Naive thymus-derived CD4-positive, alpha-beta T cell (primary cell): ENCODE measurements around the gene ABCC3. TPM values are rescaled to one million over a fixed set of nuclear protein-coding genes. Genes with fewer than 3 reads are reported as not detected.

ENCODE experiments used
- ATAC-seq: fragments of 150-1000 bp; cut with Tn5 transposase; 2 replicates; pipeline ENCODE4 v1.10.0; 2021; ENCODE audit warnings: mild to moderate bottlenecking, moderate library complexity
- CTCF ChIA-PET: fragments of 350-600 bp; sonication (Branson Sonifier 250); formaldehyde crosslinking; loops from one replicate; lab custom pipeline; 2021; ENCODE audit warnings: antibody characterized with exemption; lab: Charles Lee
- POLR2A ChIA-PET: fragments of 350-600 bp; sonication (Branson Sonifier 250); formaldehyde crosslinking; loops from one replicate; lab custom pipeline; 2021; ENCODE audit warnings: antibody characterized with exemption, inconsistent platforms; lab: Charles Lee
- DNase-seq, 9 donors: peaks; one replicate each; pipeline versions ENCODE4 v3.0.0 to v3.0.0-alpha.2; 2020 to 2022; ENCODE audit warnings: mixed read lengths in 1 of 9
- H3K27ac ChIP-seq: one replicate; pipeline ENCODE4 v1.7.0; 2013; ENCODE audit warnings: mild to moderate bottlenecking, low read depth, low read length, moderate library complexity
- H3K27me3 ChIP-seq, 2 donors: one replicate each; pipeline ENCODE4 v1.7.0; 2013; ENCODE audit warnings: low read length in 2 of 2, mild to moderate bottlenecking in 2 of 2, moderate library complexity in 2 of 2; ENCODE audit not compliant: control insufficient read depth in 2 of 2, insufficient read depth in 2 of 2
- H3K36me3 ChIP-seq, 3 experiments: 1 replicate in 2 of 3; 2 replicates in 1 of 3; pipeline ENCODE4 v1.7.0; 2013; ENCODE audit warnings: low read length in 3 of 3, mild to moderate bottlenecking in 3 of 3, moderate library complexity in 1 of 3; ENCODE audit not compliant: insufficient read depth in 3 of 3, control insufficient read depth in 2 of 3
- H3K4me1 ChIP-seq, 2 donors: one replicate each; pipeline ENCODE4 v1.7.0; 2013; ENCODE audit warnings: low read length in 2 of 2, mild to moderate bottlenecking in 2 of 2, moderate library complexity in 1 of 2; ENCODE audit not compliant: control insufficient read depth in 2 of 2, insufficient read depth in 2 of 2
- H3K4me3 ChIP-seq: 2 replicates; pipeline ENCODE4 v1.7.0; 2013; ENCODE audit warnings: mild to moderate bottlenecking, low read length
- H3K9me3 ChIP-seq, 3 experiments: 1 replicate in 2 of 3; 2 replicates in 1 of 3; pipeline ENCODE4 v1.7.0; 2013; ENCODE audit warnings: low read length in 3 of 3; ENCODE audit not compliant: control insufficient read depth in 2 of 3
- H3K27ac Mint-ChIP-seq, 9 donors: one replicate each; pipeline ENCODE4 v1.8.0; 2020 to 2022; ENCODE audit warnings: mixed read lengths in 9 of 9, mild to moderate bottlenecking in 8 of 9, moderate library complexity in 5 of 9, inconsistent platforms in 2 of 9
- H3K27me3 Mint-ChIP-seq, 5 donors: one replicate each; pipeline ENCODE4 v1.8.0; 2021 to 2022; ENCODE audit warnings: mixed read lengths in 5 of 5, mild to moderate bottlenecking in 1 of 5
- H3K36me3 Mint-ChIP-seq, 5 donors: one replicate each; pipeline ENCODE4 v1.8.0; 2020 to 2022; ENCODE audit warnings: mixed read lengths in 5 of 5, mild to moderate bottlenecking in 3 of 5, inconsistent platforms in 1 of 5
- H3K4me1 Mint-ChIP-seq, 7 donors: one replicate each; pipeline ENCODE4 v1.8.0; 2020 to 2022; ENCODE audit warnings: mixed read lengths in 7 of 7, mild to moderate bottlenecking in 3 of 7, inconsistent platforms in 1 of 7
- H3K4me3 Mint-ChIP-seq, 10 donors: one replicate each; pipeline ENCODE4 v1.8.0; 2020 to 2022; ENCODE audit warnings: mild to moderate bottlenecking in 10 of 10, mixed read lengths in 10 of 10, moderate library complexity in 6 of 10, inconsistent platforms in 2 of 10
- H3K9me3 Mint-ChIP-seq, 11 donors: one replicate each; pipeline ENCODE4 v1.8.0; 2020 to 2022; ENCODE audit warnings: mixed read lengths in 11 of 11, mild to moderate bottlenecking in 4 of 11, inconsistent platforms in 1 of 11, moderate library complexity in 1 of 11
- intact Hi-C, 2 donors: fragments of 100-400 bp; cut with micrococcal nuclease; formaldehyde crosslinking; loops; one replicate each; pipeline ENCODE4 v1.15.1; 2023
- polyA plus RNA-seq, 2 donors: library from polyadenylated mRNA; unstranded; fragments of 300-500 nt; fragmentation: Illumina TruSeq; gene quantifications; one replicate each; pipeline ENCODE4 v1.2.3, GENCODE V29; 2021
- total RNA-seq, 6 experiments: library from RNA in 5 of 6; stranded (reverse) in 5 of 6; gene quantifications; 1 replicate in 5 of 6; 2 replicates in 1 of 6; pipeline ENCODE4 v1.2.3 and lab custom pipeline; 2021 to 2026

ABCC3 gene
- total and polyA plus RNA-seq, 7 experiments from 2014 or later = 0.68 to 22.4 (median 1.3) TPM; not detected in 3

DNA sequence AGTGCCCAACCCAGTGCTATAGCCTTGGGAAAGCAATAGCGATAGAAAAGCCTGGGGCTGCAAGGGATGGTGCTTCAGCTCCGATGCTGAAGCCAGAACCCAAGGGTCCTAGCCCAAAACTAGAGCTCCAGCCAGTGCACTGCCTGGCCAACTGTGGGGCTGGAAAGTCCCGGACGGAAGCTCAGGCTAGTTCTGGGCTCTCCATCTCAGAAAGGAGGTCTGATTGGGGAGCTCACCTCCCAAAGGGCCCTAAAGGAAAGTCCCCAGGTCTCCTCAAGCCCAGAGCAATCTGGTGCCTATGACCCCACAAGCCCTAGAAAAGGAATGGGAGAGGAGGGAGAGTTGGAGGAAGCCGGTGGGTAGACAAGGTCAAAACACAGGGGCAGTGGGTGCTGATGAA is 2.0 kb upstream of the ABCC3 start:
- Mint-ChIP-seq H3K27ac (no peak overlapping the region), H3K9me3 (no peaks in the 10 kb centered on the region), H3K36me3 (peaks cover 0 to 3% (median 0%) of the 10 kb centered on the region in 5 donors), H3K4me3 (no peak overlapping the region), H3K4me1 (peaks cover 0 to 9% (median 7%) of the 10 kb centered on the region in 7 donors), H3K27me3 (peaks cover 70 to 85% (median 71%) of the 10 kb centered on the region in 5 donors)
- Histone ChIP-seq H3K27me3 (peaks cover 0 to 10% of the 10 kb centered on the region in 2 donors), H3K4me3 (no peak overlapping the region), H3K4me1 (no peaks in the 10 kb centered on the region), H3K36me3 (no peaks in the 10 kb centered on the region), H3K9me3 (no peaks in the 10 kb centered on the region), H3K27ac (no peak overlapping the region)
- intact Hi-C loops = loop anchor here in 1 of 2 donors (5.0 kb wide), 1 partner anchor 325 kb away; no protein-coding TSS in a partner anchor
- ChIA-PET POLR2A (no interaction called here), CTCF (interaction anchor here (1.0 kb wide), 1 partner anchor 9 kb away, joined by 4 read pairs; no protein-coding TSS in a partner anchor)
- DNase-seq (no peak), ATAC-seq (no peak)

DNA sequence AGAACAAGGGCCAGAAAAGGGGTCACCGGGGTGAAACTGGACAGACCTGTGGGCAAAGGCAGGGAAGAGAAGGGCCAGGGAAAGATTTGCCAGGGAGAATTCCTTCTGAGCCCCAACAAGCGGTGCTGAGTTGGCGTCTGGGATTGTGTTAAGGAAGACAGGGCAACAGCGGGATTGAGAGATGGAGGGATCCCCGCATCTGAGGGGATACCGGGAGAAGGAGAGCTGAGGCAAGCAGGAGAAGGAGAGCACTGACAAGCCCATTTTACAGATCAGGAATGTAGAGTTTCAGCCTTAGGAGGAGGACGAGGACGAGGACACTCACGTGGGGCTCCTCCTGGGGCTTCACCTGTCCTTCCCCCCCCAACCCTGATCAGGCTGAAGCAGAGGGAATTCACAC is 998 bp upstream of the ABCC3 start:
- H3K4me3 Mint-ChIP-seq = peak overlapping the region in 2 of 10 donors; percentile 23 to 54
- H3K4me1 ChIP-seq = no peaks in the 10 kb centered on the region
- peaks cover 70 to 85% (median 74%) of the 10 kb centered on the region in 5 donors for H3K27me3 Mint-ChIP-seq
- peaks cover 0 to 7% of the 10 kb centered on the region in 2 donors for H3K27me3 ChIP-seq
- DNase-seq = no peak
- H3K36me3 Mint-ChIP-seq = peaks cover 0 to 3% (median 0%) of the 10 kb centered on the region in 5 donors
- ChIA-PET POLR2A (no interaction called here), CTCF (interaction anchor here (0.7 kb wide), 1 partner anchor 51 kb away, joined by 3 read pairs; no protein-coding TSS in a partner anchor)
- no peaks in the 10 kb centered on the region for H3K9me3 ChIP-seq
- no peaks in the 10 kb centered on the region for H3K36me3 ChIP-seq
- H3K4me1 Mint-ChIP-seq = peaks cover 0 to 10% (median 4%) of the 10 kb centered on the region in 7 donors
- H3K9me3 Mint-ChIP-seq = no peaks in the 10 kb centered on the region
- intact Hi-C loops = loop anchor here in 1 of 2 donors (5.0 kb wide), 1 partner anchor 324 kb away; no protein-coding TSS in a partner anchor
- no peak overlapping the region for H3K27ac ChIP-seq
- H3K4me3 ChIP-seq = no peak overlapping the region
- H3K27ac Mint-ChIP-seq = no peak overlapping the region
- ATAC-seq = no peak

- Histone ChIP-seq H3K27ac (no peak overlapping the region), H3K36me3 (no peaks in the 10 kb centered on the region), H3K4me1 (no peaks in the 10 kb centered on the region), H3K4me3 (no peak overlapping the region), H3K27me3 (peaks cover 0 to 7% of the 10 kb centered on the region in 2 donors), H3K9me3 (no peaks in the 10 kb centered on the region)
- DNase-seq (no peak), ATAC-seq (peak; percentile 13)
- CTCF ChIA-PET = interaction anchor here (1.0 kb wide), 1 partner anchor 18 kb away, joined by 3 read pairs; no protein-coding TSS in a partner anchor
- Mint-ChIP-seq H3K4me3 (peak overlapping the region in 3 of 10 donors; percentile 11 to 40 (median 39)), H3K4me1 (peaks cover 0 to 11% (median 4%) of the 10 kb centered on the region in 7 donors), H3K36me3 (peaks cover 0 to 3% (median 0%) of the 10 kb centered on the region in 5 donors), H3K9me3 (no peaks in the 10 kb centered on the region), H3K27ac (no peak overlapping the region), H3K27me3 (peaks cover 59 to 73% (median 70%) of the 10 kb centered on the region in 5 donors)
- POLR2A ChIA-PET = no interaction called here
- intact Hi-C loops = loop anchor here in 1 of 2 donors (5.0 kb wide), 1 partner anchor 322 kb away; no protein-coding TSS in a partner anchor
Observed at GRCh38 chr17:50634915-50635731, 442 bp downstream of the ABCC3 start.

- no peaks in the 10 kb centered on the region for H3K4me1 ChIP-seq
- no peaks in the 10 kb centered on the region for H3K9me3 Mint-ChIP-seq
- ChIA-PET CTCF (interaction anchor here (1.0 kb wide), 1 partner anchor 19 kb away, joined by 3 read pairs; no protein-coding TSS in a partner anchor), POLR2A (no interaction called here)
- no peak overlapping the region for H3K4me3 Mint-ChIP-seq
- no peaks in the 10 kb centered on the region for H3K36me3 ChIP-seq
- ATAC-seq = no peak
- no peaks in the 10 kb centered on the region for H3K9me3 ChIP-seq
- H3K27ac ChIP-seq = no peak overlapping the region
- intact Hi-C loops = no loop called here
- H3K27me3 ChIP-seq = peaks cover 0 to 4% of the 10 kb centered on the region in 2 donors
- H3K27me3 Mint-ChIP-seq = peaks cover 54 to 68% (median 65%) of the 10 kb centered on the region in 5 donors
- peaks cover 0 to 9% (median 4%) of the 10 kb centered on the region in 7 donors for H3K4me1 Mint-ChIP-seq
- H3K4me3 ChIP-seq = no peak overlapping the region
- no peak overlapping the region for H3K27ac Mint-ChIP-seq
- no peak for DNase-seq
- peaks cover 0 to 3% (median 0%) of the 10 kb centered on the region in 5 donors for H3K36me3 Mint-ChIP-seq
Observed at GRCh38 chr17:50635732-50635981, 976 bp downstream of the ABCC3 start.

DNA sequence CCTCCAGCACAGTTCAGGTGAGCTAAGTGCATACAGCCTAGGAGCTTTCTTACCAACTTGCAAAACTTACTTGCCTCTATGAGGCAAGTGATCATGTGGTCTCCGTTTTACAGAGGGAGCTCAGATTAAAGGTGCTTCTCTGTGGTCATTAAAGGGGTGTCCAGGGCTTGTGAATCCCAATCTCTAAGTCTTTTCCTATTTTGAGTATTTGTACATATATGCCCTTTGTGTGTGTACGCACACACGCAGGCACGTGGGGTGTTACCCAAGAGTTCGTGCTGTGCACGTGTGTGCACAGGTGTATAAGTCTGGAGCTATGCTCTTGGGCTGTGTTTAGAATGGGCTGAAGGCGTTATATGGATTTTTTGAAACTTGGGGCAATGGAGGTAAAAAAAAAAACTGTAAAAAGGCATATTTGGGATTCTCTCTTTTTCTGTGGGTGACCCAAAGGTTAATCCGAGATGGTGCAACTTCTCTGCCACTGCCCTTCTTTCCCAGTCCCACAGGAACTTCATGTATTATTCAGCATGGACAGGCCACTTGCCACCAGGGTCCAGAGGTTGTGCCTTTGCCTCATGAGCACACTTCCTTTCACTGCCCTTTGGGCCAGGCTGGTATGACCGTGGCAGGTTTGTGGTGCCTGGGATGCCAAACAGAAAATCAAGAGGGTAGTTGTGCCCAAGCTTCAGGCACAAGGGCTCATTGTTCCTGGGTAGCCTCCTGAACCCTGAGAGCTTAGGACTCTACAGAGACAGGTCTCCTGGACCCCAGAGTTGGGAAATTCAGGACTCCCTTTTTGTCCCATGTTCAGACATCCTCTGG is 1.5 kb downstream of the ABCC3 start:
- H3K9me3 ChIP-seq = no peaks in the 10 kb centered on the region
- ATAC-seq (no peak), DNase-seq (no peak)
- no peak overlapping the region for H3K27ac ChIP-seq
- H3K27ac Mint-ChIP-seq = no peak overlapping the region
- H3K9me3 Mint-ChIP-seq = no peaks in the 10 kb centered on the region
- CTCF ChIA-PET = interaction anchor here (1.0 to 1.2 kb wide), 2 partner anchors 19 to 61 kb away, joined by 3 read pairs; no protein-coding TSS in a partner anchor
- peaks cover 0 to 3% (median 0%) of the 10 kb centered on the region in 5 donors for H3K36me3 Mint-ChIP-seq
- H3K4me3 Mint-ChIP-seq = no peak overlapping the region
- POLR2A ChIA-PET = no interaction called here
- H3K4me3 ChIP-seq = no peak overlapping the region
- H3K4me1 Mint-ChIP-seq = peaks cover 0 to 9% (median 4%) of the 10 kb centered on the region in 7 donors
- intact Hi-C loops = no loop called here
- peaks cover 52 to 67% (median 65%) of the 10 kb centered on the region in 5 donors for H3K27me3 Mint-ChIP-seq
- no peaks in the 10 kb centered on the region for H3K4me1 ChIP-seq
- no peaks in the 10 kb centered on the region for H3K27me3 ChIP-seq
- H3K36me3 ChIP-seq = no peaks in the 10 kb centered on the region

DNA sequence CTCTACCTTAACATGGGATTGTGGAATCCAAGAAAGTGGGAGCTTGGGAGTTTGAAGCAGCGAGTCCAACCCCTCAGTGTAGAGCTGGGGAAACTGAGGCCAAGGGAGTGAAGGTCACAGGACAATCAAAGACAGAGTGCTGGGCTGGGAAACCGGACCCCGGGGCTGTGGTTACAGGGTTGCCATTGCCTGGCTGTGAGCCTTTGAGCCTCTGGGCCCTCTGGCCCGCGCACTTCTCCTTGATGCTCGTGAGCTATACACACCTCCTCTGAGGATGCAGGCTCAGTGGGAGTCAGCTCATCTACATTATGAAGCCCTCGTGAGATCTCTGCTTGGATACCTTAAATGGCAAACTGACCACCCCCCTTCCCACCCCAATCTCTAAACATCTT is 2.1 kb downstream of the ABCC3 start:
- DNase-seq (no peak), ATAC-seq (no peak)
- no peaks in the 10 kb centered on the region for H3K9me3 Mint-ChIP-seq
- H3K27ac Mint-ChIP-seq = no peak overlapping the region
- POLR2A ChIA-PET = no interaction called here
- H3K9me3 ChIP-seq = no peaks in the 10 kb centered on the region
- H3K4me1 ChIP-seq = no peaks in the 10 kb centered on the region
- H3K36me3 Mint-ChIP-seq = peaks cover 0 to 3% (median 0%) of the 10 kb centered on the region in 5 donors
- H3K27me3 Mint-ChIP-seq = peaks cover 46 to 65% (median 60%) of the 10 kb centered on the region in 5 donors
- H3K4me1 Mint-ChIP-seq = peaks cover 0 to 9% (median 4%) of the 10 kb centered on the region in 7 donors
- H3K27me3 ChIP-seq = no peaks in the 10 kb centered on the region
- H3K27ac ChIP-seq = no peak overlapping the region
- intact Hi-C loops = no loop called here
- no peaks in the 10 kb centered on the region for H3K36me3 ChIP-seq
- no peak overlapping the region for H3K4me3 ChIP-seq
- CTCF ChIA-PET = interaction anchor here (1.2 kb wide), 1 partner anchor 61 kb away, joined by 3 read pairs; no protein-coding TSS in a partner anchor
- no peak overlapping the region for H3K4me3 Mint-ChIP-seq
